Inflammatory macrophage treated with lipopolysaccharide for 4 hours (primary cell): ENCODE results near the gene LRRC59.
"Not testable (repeated sequence)": the region's sequence is repeated elsewhere in the genome, so short reads cannot be mapped to it uniquely, and the experiment has no call there.

ENCODE experiments used
- DNase-seq: peaks from one replicate; pipeline ENCODE4 v3.0.0-alpha.2; 2020

LRRC59 gene

GRCh38 chr17:50424246-50424995 is 27.1 kb upstream of the LRRC59 start:
- peak; percentile 2 for DNase-seq

- DNase-seq = peak; percentile 68
These were observed 26.3 kb upstream of the LRRC59 start for GRCh38 chr17:50423553-50424159.

DNA sequence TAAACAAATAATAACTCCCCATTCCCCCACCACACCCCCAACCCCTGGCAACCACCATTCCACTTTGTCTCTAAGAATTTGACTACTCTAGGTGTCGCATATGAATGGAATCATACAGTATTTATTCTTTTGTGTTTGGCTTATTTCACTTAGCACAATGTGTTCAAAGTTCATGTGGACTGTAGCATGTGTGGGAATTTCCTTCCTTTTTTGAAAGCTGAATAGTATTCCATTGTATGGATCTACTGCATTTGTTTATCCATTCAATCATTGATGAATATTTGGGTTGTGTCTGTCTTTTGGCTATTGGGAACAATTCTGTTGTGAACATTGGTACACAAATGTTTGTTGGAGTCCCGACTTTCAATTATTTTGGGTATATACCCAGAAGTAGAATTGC is 25.4 kb upstream of the LRRC59 start:
- no peak for DNase-seq

DNA sequence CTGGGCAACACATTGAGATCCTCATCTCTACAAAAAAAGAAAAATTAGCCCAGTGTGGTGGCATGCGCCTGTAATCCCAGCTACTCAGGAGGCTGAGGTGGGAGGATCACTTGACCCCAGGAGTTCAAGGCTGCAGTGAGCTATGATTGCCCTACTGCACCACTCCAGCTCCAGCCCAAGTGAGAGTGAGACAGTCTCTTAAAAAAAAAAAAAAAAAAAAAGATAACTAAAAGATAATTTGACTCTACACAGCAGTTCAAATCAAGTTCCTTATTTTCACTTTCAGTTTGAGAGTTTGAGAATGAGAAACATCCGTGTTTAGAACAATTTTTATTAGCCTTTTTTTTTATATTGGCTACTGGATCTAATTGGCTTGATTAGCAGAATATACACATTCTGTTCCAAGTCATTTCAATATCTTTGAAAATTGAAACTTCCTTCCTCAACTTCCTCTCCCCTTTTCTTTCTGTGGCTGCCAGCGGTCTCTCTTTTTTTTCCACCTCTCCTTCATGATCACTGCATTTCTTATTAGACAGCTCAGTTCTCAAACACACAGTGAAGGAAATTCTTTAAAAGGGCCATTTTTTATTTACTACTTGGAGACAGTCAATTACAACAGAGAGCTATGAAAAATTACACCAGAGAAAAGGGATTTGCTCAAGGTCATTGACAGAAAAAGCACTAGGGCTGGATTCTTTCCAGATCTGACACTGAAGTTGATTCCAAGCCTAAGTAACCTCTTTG is 24.2 kb upstream of the LRRC59 start:
- DNase-seq = peak; percentile 81

DNA sequence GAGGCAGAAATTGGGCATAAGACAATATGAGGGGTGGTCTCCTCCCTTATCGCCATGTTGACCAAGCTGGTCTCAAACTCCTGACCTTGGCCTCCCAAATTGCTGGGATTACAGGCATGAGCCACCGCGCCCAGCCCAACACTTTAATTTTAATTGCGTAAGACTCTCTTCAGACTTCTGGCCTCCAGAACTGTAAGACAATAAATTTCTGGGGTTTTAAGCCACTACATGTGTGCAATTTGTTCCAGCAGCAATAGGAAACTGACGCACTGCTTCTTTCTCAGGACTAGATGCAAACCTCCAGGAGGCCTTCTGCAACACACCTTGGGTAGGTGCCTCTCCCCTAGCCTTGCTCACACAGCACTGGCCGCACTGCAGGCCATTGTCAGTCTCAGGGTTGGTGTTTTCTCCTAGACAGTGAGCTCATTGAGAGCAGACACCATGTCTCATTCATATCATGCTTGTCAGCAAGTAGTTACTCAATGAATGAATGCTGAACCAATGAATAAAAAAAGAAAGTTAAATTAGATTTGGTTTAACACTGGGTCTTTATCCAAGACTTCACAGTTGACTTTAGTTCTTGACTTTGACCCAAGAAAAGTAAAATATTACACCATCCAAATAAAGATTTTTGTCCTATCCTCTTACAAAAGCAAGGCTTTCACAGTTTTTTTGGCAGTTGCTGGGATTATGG is 23.2 kb upstream of the LRRC59 start:
- no peak for DNase-seq

DNA sequence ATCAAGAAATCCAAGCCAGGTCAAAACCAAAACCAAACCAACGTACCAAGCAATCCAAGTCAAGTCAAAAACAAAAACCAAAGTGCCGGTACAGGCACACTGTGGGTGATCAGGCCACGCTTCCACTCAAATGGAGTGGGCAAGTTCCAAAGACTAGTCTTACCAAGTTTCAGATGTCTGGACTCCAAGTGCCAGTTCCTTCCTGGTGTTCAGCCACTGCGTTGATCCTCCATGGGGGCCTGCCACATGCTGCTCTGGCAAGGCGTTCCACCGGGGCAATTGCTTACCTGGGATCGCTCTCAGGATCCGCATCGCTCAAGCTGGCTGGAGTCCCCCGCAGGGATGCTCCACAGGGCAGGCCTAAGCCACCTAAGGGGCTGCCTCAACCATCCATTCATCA is 22.3 kb upstream of the LRRC59 start:
- DNase-seq = not testable (repeated sequence)

DNA sequence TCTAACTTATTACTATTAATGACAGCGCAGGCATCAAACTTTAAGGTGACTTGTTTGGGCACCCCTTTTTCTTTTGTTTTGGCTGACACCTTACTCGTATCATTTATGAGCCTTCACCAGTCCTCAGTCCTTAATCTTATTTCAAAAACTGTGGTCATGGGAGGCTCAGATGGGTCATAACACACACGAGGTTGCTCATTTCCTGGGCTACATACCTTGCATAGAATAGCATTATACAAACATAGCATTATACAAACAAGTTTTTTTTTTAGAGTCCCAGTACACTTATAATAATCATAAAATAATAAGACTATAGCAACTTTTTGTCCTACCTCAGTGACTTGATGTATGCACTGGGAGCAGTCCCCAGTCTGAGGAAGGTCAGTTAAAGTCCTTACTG is 17.5 kb upstream of the LRRC59 start:
- no peak for DNase-seq

DNA sequence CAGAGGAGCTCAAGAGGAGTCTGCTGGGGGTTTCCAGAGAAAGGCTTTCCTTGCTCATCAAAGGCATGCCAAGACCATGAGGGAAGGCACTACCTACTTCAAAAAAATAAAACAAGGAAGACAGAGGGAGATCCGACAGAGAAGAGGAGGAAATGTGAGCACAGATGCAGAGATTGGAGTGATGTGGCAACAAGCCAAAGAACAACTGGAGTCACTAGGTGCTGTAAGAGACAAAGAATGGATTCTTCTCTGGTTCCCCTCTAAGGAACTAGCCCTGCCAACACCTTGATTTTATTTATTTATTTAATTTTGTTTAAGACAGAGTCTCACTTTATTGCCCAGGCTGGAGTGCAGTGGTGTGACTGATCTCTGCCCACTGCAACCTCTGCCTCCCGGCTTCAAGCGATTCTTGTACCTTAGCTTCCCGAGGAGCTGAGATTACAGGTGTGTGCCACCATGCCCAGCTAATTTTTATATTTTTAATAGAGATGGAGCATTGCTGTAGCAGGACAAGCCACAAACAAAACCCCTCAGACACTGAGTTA is 14.9 kb upstream of the LRRC59 start:
- DNase-seq = no peak

GRCh38 chr17:50407921-50408320 is 10.6 kb upstream of the LRRC59 start:
- no peak for DNase-seq

DNA sequence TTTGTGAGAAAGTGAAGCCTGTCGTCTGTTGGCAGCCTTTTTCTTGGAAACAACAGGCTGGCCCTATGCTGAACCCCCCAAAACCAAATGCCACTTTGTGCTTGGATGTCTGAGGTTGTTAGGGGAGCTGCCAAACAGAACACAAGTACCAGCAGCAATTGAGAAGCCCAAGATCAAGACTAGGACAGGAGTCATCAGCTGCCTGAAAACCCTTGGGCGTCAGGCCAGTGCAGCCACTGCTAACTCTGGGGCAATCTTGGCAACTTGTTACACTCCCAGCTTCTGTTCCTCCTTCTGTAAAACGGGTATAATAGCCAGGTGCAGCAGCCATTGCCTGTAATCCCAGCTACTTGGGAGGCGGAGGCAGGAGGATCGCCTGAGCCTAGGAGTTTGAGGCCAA is 9.3 kb upstream of the LRRC59 start:
- DNase-seq = no peak

DNA sequence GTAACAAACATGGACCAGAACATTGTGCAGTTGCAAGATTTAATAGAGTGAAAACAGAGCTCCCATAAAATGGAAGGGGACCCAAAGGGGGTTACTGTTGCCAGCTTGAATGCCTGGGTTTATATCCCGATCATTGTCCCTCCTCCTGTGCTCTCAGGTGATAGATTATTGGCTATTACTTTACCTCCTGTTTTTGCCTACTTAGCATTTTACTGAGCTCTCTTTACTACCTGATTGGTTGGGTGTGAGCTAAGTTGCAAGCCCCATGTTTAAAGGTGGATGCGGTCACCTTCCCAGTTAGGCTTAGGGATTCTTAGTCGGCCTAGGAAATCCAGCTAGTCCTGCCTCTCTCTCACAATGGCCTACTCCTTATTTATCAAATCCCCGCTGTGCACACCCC is 8.0 kb upstream of the LRRC59 start:
- DNase-seq = not testable (repeated sequence)

- DNase-seq = not testable (repeated sequence)
These were observed 2.3 kb upstream of the LRRC59 start for GRCh38 chr17:50399591-50399990.

DNA sequence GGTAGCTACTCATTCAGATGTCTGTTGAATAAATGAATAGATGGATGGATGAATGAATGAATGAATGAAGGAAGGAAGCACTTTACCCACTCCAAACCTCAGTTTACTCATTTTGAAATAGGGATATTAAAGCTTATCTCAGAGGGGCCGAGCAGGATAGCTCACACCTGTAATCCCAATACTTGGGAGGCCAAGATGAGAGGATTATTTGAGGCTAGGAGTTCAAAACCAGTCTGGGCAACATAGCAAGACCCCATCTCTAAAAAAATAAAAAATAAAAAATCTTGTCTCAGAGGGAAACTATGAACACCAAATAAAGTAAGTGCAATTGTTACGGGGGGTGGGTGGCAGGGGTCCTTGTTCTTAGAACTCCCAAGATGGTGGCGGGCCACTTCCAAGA is 1.3 kb upstream of the LRRC59 start:
- DNase-seq = not testable (repeated sequence)

DNA sequence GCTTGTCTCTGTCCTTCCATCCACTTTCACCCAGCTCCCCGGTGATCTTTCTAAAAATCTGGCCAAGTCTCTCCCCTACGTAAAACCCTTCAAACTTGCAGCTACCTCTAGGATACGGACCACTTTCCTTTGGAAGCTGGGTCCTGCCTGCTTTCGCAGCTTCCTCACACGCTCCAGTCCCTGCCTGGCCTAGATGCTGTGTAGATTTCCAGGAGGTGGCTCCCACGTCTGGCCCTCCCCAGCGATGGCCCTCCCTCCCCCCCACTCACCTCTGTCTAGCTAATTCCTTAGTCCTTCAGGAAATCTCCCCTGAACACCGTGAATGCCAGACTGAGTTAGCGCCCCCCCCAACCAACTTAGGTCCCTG is 579 bp upstream of the LRRC59 start:
- DNase-seq = no peak

- DNase-seq = peak; percentile 69
These were observed 837 bp downstream of the LRRC59 start for GRCh38 chr17:50396261-50397110.

- DNase-seq = no peak
These were observed 2.6 kb downstream of the LRRC59 start for GRCh38 chr17:50394711-50395110.

DNA sequence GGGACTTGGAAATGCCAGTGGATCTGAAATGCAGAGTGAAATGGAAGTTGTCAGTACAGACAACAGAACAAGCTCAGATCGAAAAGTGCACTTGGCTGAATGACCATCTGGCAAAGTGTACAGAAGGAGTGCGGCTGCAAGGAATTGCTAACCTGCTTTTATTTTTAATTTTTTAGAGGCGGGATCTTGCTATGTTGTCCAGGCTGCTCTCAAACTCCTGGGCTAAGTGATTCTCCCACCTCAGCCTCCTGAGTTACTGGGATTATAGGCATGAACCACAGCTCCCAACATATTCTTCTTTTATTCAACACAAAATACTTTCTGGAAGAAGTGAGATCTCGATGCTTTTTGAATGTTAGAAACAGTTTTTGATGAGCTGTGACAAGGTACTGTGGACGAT is 3.6 kb downstream of the LRRC59 start:
- no peak for DNase-seq

DNA sequence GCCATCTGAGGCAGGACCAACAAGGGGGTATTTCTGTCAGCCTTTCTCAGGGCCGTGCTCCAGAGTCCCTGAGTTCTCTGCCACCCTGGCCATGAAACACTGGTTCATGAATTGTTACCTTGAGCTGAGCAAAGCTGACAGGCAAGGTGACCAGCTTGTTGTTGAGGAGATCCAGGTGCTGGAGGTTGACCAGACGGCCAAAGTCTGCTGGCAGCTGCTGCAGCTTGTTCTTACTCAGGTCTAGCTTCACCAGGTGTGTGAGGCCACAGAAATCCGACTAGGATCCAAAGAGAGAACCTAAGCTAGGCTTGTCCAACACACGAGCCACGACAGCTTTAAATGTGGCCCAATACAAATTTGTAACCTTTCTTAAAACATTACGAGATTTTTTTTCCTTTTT is 4.7 kb downstream of the LRRC59 start:
- DNase-seq = no peak

- DNase-seq = no peak
These were observed 7.8 kb downstream of the LRRC59 start for GRCh38 chr17:50389534-50389933.

GRCh38 chr17:50388728-50389127 is 8.6 kb downstream of the LRRC59 start:
- DNase-seq = no peak

- no peak for DNase-seq
These were observed 10.8 kb downstream of the LRRC59 start for GRCh38 chr17:50386510-50386909.

DNA sequence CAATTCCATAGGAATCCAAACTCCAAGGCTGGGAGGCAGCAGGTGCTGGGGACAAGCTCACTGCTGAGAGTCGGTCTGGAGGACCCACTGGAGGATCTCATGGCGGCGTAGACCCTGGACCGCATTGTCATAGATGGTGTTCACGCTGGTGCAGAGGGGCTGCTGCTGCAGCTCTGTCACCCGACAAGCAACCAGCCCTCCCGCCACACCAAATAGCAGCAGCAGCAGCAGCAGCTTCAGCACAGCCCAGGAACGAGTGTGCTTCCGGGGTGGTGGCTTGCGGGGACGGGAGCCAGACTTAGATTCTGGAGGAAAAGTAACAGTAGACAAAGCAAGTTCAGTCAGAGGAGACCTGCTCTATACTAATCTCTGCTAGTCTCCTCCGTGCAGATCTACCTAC is 14.4 kb downstream of the LRRC59 start:
- DNase-seq = no peak
